ENCODE results near the gene DLG2. TPM values are rescaled to one million over a fixed set of nuclear protein-coding genes. Genes with fewer than 3 reads are reported as not detected.

The DLG2 gene
- total and polyA plus RNA-seq, 4 donors, result 1.3 to 23.3 (median 10.9) TPM

GRCh38 chr11:83709434-83709833 is 1917.7 kb downstream of the DLG2 start:
- H3K4me1 ChIP-seq (ENCODE audit: control insufficient read depth in 1 of 2, insufficient read depth in 2 of 2, low read length in 2 of 2), result no peaks in the 10 kb centered on the region
- no peak overlapping the region for H3K27ac ChIP-seq (ENCODE audit: low read depth in 1 of 2, low read length in 2 of 2)
- DNase-seq (no peak), ATAC-seq (ENCODE audit: low FRiP score) (no peak)
- H3K4me3 ChIP-seq (ENCODE audit: low read length in 2 of 2), result no peak overlapping the region
- no peaks in the 10 kb centered on the region for H3K36me3 ChIP-seq (ENCODE audit: control insufficient read depth in 1 of 2, insufficient read depth in 2 of 2, low read length in 1 of 2)
- no peaks in the 10 kb centered on the region for H3K9me3 ChIP-seq (ENCODE audit: control insufficient read depth, low read length)
- H3K27me3 ChIP-seq (ENCODE audit: control insufficient read depth in 1 of 2, insufficient read depth in 2 of 2, low read length in 1 of 2), result no peaks in the 10 kb centered on the region
- intact Hi-C loops (cut with DNase I), result no loop called here

- DNase-seq (no peak), ATAC-seq (ENCODE audit: low FRiP score) (no peak)
- H3K27ac ChIP-seq (ENCODE audit: low read depth in 1 of 2, low read length in 2 of 2), result no peak overlapping the region
- H3K27me3 ChIP-seq (ENCODE audit: control insufficient read depth in 1 of 2, insufficient read depth in 2 of 2, low read length in 1 of 2), result no peaks in the 10 kb centered on the region
- H3K4me1 ChIP-seq (ENCODE audit: control insufficient read depth in 1 of 2, insufficient read depth in 2 of 2, low read length in 2 of 2), result no peaks in the 10 kb centered on the region
- no peaks in the 10 kb centered on the region for H3K9me3 ChIP-seq (ENCODE audit: control insufficient read depth, low read length)
- WGBS, 2 donors, result 76 to 80% methylated on average over 6 of the region's 6 CpGs
- intact Hi-C loops (cut with DNase I), result no loop called here
- no peak overlapping the region for H3K4me3 ChIP-seq (ENCODE audit: low read length in 2 of 2)
- H3K36me3 ChIP-seq (ENCODE audit: control insufficient read depth in 1 of 2, insufficient read depth in 2 of 2, low read length in 1 of 2), result no peaks in the 10 kb centered on the region
These were observed 1920.6 kb downstream of the DLG2 start for GRCh38 chr11:83706566-83706965.

GRCh38 chr11:83702796-83703195 is 1924.3 kb downstream of the DLG2 start:
- H3K27ac ChIP-seq (ENCODE audit: low read depth in 1 of 2, low read length in 2 of 2), result no peak overlapping the region
- intact Hi-C loops (cut with DNase I), result no loop called here
- 90 to 96% methylated on average over 2 of the region's 2 CpGs for WGBS, 2 donors
- no peaks in the 10 kb centered on the region for H3K4me1 ChIP-seq (ENCODE audit: control insufficient read depth in 1 of 2, insufficient read depth in 2 of 2, low read length in 2 of 2)
- no peaks in the 10 kb centered on the region for H3K36me3 ChIP-seq (ENCODE audit: control insufficient read depth in 1 of 2, insufficient read depth in 2 of 2, low read length in 1 of 2)
- ATAC-seq (ENCODE audit: low FRiP score) (no peak), DNase-seq (no peak)
- H3K9me3 ChIP-seq (ENCODE audit: control insufficient read depth, low read length), result no peaks in the 10 kb centered on the region
- no peak overlapping the region for H3K4me3 ChIP-seq (ENCODE audit: low read length in 2 of 2)
- H3K27me3 ChIP-seq (ENCODE audit: control insufficient read depth in 1 of 2, insufficient read depth in 2 of 2, low read length in 1 of 2), result no peaks in the 10 kb centered on the region

- H3K36me3 ChIP-seq (ENCODE audit: control insufficient read depth in 1 of 2, insufficient read depth in 2 of 2, low read length in 1 of 2), result no peaks in the 10 kb centered on the region
- no peaks in the 10 kb centered on the region for H3K27me3 ChIP-seq (ENCODE audit: control insufficient read depth in 1 of 2, insufficient read depth in 2 of 2, low read length in 1 of 2)
- intact Hi-C loops (cut with DNase I), result no loop called here
- 87 to 94% methylated on average over 2 of the region's 2 CpGs for WGBS, 2 donors
- no peaks in the 10 kb centered on the region for H3K9me3 ChIP-seq (ENCODE audit: control insufficient read depth, low read length)
- no peak for ATAC-seq (ENCODE audit: low FRiP score)
- no peak for DNase-seq
- no peak overlapping the region for H3K27ac ChIP-seq (ENCODE audit: low read depth in 1 of 2, low read length in 2 of 2)
- H3K4me3 ChIP-seq (ENCODE audit: low read length in 2 of 2), result no peak overlapping the region
- peaks cover 0 to 4% of the 10 kb centered on the region in 2 donors for H3K4me1 ChIP-seq (ENCODE audit: control insufficient read depth in 1 of 2, insufficient read depth in 2 of 2, low read length in 2 of 2)
These were observed 1929.6 kb downstream of the DLG2 start for GRCh38 chr11:83697518-83697917.

DNA sequence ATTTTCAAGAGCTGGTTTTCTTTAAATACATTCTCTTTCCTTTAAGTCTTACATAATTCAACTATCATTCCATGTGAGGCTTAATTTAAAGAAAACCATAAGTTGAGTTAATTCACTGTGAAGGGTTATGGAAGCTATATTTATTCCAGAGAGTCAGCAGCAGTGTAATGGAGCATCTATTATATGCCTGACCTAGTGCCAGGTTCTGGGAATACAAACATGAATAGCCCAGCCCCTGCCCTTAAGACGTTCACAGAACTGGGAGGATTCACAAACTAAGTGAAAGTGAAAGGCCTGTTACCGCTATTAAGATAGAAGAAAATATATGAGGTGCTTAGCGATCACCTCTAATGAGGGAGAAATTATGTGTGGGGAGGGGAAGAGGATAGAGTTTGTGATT is 1932.1 kb downstream of the DLG2 start:
- Histone ChIP-seq H3K4me3 (ENCODE audit: low read length in 2 of 2) (no peak overlapping the region), H3K9me3 (ENCODE audit: control insufficient read depth, low read length) (no peaks in the 10 kb centered on the region), H3K4me1 (ENCODE audit: control insufficient read depth in 1 of 2, insufficient read depth in 2 of 2, low read length in 2 of 2) (peaks cover 3 to 4% of the 10 kb centered on the region in 2 donors), H3K27ac (ENCODE audit: low read depth in 1 of 2, low read length in 2 of 2) (no peak overlapping the region), H3K27me3 (ENCODE audit: control insufficient read depth in 1 of 2, insufficient read depth in 2 of 2, low read length in 1 of 2) (no peaks in the 10 kb centered on the region), H3K36me3 (ENCODE audit: control insufficient read depth in 1 of 2, insufficient read depth in 2 of 2, low read length in 1 of 2) (no peaks in the 10 kb centered on the region)
- DNase-seq, result no peak
- WGBS, 2 donors, result 85 to 89% methylated on average over 3 of the region's 3 CpGs
- intact Hi-C loops (cut with DNase I), result no loop called here
- ATAC-seq (ENCODE audit: low FRiP score), result no peak

GRCh38 chr11:83694191-83694910 is 1932.8 kb downstream of the DLG2 start:
- Histone ChIP-seq H3K27me3 (ENCODE audit: control insufficient read depth in 1 of 2, insufficient read depth in 2 of 2, low read length in 1 of 2) (no peaks in the 10 kb centered on the region), H3K27ac (ENCODE audit: low read depth in 1 of 2, low read length in 2 of 2) (no peak overlapping the region), H3K4me3 (ENCODE audit: low read length in 2 of 2) (no peak overlapping the region), H3K9me3 (ENCODE audit: control insufficient read depth, low read length) (no peaks in the 10 kb centered on the region), H3K36me3 (ENCODE audit: control insufficient read depth in 1 of 2, insufficient read depth in 2 of 2, low read length in 1 of 2) (no peaks in the 10 kb centered on the region), H3K4me1 (ENCODE audit: control insufficient read depth in 1 of 2, insufficient read depth in 2 of 2, low read length in 2 of 2) (peaks cover 3 to 4% of the 10 kb centered on the region in 2 donors)
- intact Hi-C loops (cut with DNase I), result no loop called here
- ATAC-seq (ENCODE audit: low FRiP score), result no peak
- DNase-seq, result no peak
- 73 to 84% methylated on average over 9 to 10 of the region's 10 CpGs for WGBS, 2 donors

DNA sequence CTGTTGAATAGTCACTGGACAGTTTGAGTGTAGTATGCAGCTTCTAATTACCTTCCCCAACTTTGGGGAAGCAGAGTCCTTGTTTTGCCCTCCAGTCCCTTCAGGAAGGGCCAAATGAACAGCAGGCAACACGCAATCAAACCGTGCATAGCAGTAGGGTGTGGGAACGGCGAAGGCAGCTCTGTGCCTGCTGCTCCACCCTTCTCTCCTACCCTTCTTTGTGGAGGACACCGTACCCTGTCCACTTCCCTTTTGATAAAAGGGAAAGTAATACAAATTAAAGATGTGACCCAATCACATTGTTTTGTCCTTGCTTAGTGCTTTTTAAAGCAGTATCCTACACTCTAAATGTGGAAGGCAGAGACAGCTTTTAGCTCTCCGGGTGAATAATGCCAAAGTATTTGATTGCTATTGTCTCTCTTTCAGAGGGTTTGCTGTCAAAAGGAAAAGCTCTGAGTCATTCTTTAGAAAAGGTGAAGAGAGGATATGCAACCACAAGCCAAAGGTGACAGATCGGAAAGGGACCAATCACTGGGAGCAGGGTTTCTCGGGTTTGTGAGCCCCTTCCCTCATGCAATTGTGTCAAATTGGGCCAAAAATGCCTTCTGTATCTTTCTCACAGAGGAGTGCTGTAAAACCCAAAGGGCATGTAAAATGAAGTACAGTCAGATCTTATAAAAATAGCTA is 1933.7 kb downstream of the DLG2 start:
- Histone ChIP-seq H3K27me3 (ENCODE audit: control insufficient read depth in 1 of 2, insufficient read depth in 2 of 2, low read length in 1 of 2) (no peaks in the 10 kb centered on the region), H3K9me3 (ENCODE audit: control insufficient read depth, low read length) (no peaks in the 10 kb centered on the region), H3K27ac (ENCODE audit: low read depth in 1 of 2, low read length in 2 of 2) (no peak overlapping the region), H3K4me1 (ENCODE audit: control insufficient read depth in 1 of 2, insufficient read depth in 2 of 2, low read length in 2 of 2) (peaks cover 3 to 4% of the 10 kb centered on the region in 2 donors), H3K4me3 (ENCODE audit: low read length in 2 of 2) (no peak overlapping the region), H3K36me3 (ENCODE audit: control insufficient read depth in 1 of 2, insufficient read depth in 2 of 2, low read length in 1 of 2) (no peaks in the 10 kb centered on the region)
- no peak for DNase-seq
- intact Hi-C loops (cut with DNase I), result no loop called here
- no peak for ATAC-seq (ENCODE audit: low FRiP score)
- 91 to 93% methylated on average over 8 of the region's 8 CpGs for WGBS, 2 donors

DNA sequence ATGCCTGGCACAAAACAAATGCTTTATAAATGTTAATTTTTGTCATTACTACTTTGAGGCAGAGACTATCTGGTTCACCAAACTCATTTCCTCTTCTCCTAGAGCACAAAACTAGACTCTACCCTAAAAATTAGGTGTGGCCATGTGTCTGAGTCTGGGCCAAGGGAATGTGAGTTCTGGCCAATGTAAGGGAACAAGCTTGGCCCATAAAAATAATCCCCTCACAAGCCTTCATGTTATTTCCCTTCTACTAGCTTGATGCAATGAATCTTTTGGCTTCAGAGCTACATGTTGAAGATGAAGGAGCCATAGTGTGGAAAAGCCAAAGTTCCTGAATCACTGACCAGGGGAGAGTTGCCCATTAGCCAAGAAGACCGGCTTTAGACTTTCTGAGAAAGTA is 1934.5 kb downstream of the DLG2 start:
- no peaks in the 10 kb centered on the region for H3K36me3 ChIP-seq (ENCODE audit: control insufficient read depth in 1 of 2, insufficient read depth in 2 of 2, low read length in 1 of 2)
- H3K27me3 ChIP-seq (ENCODE audit: control insufficient read depth in 1 of 2, insufficient read depth in 2 of 2, low read length in 1 of 2), result no peaks in the 10 kb centered on the region
- no peak for DNase-seq
- intact Hi-C loops (cut with DNase I), result no loop called here
- ATAC-seq (ENCODE audit: low FRiP score), result no peak
- no peak overlapping the region for H3K27ac ChIP-seq (ENCODE audit: low read depth in 1 of 2, low read length in 2 of 2)
- WGBS, 2 donors, result 9 to 10% methylated on average over 1 of the region's 1 CpG
- H3K9me3 ChIP-seq (ENCODE audit: control insufficient read depth, low read length), result no peaks in the 10 kb centered on the region
- peaks cover 3 to 4% of the 10 kb centered on the region in 2 donors for H3K4me1 ChIP-seq (ENCODE audit: control insufficient read depth in 1 of 2, insufficient read depth in 2 of 2, low read length in 2 of 2)
- H3K4me3 ChIP-seq (ENCODE audit: low read length in 2 of 2), result no peak overlapping the region

DNA sequence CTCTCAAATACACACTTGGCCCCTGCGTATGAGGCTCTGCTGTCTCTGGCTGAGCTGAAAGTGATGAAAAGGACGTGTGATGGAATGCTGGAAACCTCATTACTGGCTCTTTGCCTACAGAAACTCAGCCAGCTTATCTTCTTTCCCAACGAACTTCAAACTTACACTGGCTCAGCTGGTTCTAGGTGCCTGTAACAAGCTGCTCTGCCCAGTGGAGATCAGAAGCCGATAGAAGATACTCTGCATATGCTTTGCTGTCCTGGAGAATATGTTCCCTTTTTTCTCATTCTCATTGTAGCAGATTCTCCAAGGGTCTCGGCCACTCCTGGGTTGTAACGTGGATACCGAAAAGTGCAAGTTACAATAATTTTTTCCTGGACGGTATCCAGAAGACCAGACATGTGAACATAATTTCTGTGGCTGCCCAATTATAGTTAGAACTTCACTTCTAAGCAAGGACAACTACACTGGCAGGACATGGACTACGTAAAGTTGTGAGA is 1935.6 kb downstream of the DLG2 start:
- intact Hi-C loops (cut with DNase I), result no loop called here
- Histone ChIP-seq H3K36me3 (ENCODE audit: control insufficient read depth in 1 of 2, insufficient read depth in 2 of 2, low read length in 1 of 2) (no peaks in the 10 kb centered on the region), H3K4me3 (ENCODE audit: low read length in 2 of 2) (no peak overlapping the region), H3K4me1 (ENCODE audit: control insufficient read depth in 1 of 2, insufficient read depth in 2 of 2, low read length in 2 of 2) (peaks cover 3 to 4% of the 10 kb centered on the region in 2 donors), H3K27ac (ENCODE audit: low read depth in 1 of 2, low read length in 2 of 2) (no peak overlapping the region), H3K9me3 (ENCODE audit: control insufficient read depth, low read length) (no peaks in the 10 kb centered on the region), H3K27me3 (ENCODE audit: control insufficient read depth in 1 of 2, insufficient read depth in 2 of 2, low read length in 1 of 2) (no peaks in the 10 kb centered on the region)
- WGBS, 2 donors, result 8 to 10% methylated on average over 9 of the region's 9 CpGs
- DNase-seq, result no peak
- peak; percentile 22 for ATAC-seq (ENCODE audit: low FRiP score)

Measured in aorta (tissue), 5 donors.